ENCODE results near the gene SLC25A47.
"Not testable (repeated sequence)": the region's sequence is repeated elsewhere in the genome, so short reads cannot be mapped to it uniquely, and the experiment has no call there.

The SLC25A47 gene

GRCh38 chr14:100306101-100306997, 16.8 kb upstream of the SLC25A47 start, which contains the start of gene SLC25A29:
Gene SLC25A29, minus strand, starts transcription at chr14:100306444. Its CDS starts 212 bp downstream, at chr14:100306232.
- peak; percentile 87 for DNase-seq

GRCh38 chr14:100306998-100307765, 16.0 kb upstream of the SLC25A47 start:
- no peak for DNase-seq

GRCh38 chr14:100307766-100308426, 15.2 kb upstream of the SLC25A47 start:
- DNase-seq, result peak; percentile 31

GRCh38 chr14:100308427-100308792, 14.7 kb upstream of the SLC25A47 start:
- not testable (repeated sequence) for DNase-seq

GRCh38 chr14:100309028-100309737, 14.0 kb upstream of the SLC25A47 start:
- DNase-seq, result no peak

GRCh38 chr14:100312110-100312876, 10.8 kb upstream of the SLC25A47 start:
- DNase-seq, result not testable (repeated sequence)

DNA sequence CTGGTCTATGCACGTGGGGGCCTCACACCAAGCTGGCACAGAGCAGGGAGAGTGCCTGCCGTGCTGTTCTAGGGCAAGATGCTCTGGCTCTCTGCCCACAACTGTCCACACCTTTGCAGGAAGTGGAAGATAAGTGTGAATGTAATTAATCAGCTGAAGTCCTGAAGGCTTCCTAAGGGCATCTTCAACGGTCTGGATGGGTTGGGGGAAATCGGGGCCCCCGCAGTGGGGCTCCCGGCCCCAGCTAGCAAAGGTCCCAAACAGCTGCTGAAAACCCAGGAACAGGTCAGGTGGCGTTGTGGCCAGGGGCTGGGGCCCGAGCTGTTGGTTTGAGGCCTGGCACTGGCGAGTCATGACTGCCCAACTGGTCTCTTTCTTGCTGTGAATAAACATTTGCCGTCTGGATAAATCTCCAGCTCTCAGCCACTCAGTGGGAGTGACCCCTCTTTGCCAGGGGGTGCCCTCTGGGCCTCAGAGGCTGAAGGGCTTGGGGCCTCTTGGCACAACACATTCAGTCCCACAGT, 10.2 kb upstream of the SLC25A47 start:
- DNase-seq, result no peak

DNA sequence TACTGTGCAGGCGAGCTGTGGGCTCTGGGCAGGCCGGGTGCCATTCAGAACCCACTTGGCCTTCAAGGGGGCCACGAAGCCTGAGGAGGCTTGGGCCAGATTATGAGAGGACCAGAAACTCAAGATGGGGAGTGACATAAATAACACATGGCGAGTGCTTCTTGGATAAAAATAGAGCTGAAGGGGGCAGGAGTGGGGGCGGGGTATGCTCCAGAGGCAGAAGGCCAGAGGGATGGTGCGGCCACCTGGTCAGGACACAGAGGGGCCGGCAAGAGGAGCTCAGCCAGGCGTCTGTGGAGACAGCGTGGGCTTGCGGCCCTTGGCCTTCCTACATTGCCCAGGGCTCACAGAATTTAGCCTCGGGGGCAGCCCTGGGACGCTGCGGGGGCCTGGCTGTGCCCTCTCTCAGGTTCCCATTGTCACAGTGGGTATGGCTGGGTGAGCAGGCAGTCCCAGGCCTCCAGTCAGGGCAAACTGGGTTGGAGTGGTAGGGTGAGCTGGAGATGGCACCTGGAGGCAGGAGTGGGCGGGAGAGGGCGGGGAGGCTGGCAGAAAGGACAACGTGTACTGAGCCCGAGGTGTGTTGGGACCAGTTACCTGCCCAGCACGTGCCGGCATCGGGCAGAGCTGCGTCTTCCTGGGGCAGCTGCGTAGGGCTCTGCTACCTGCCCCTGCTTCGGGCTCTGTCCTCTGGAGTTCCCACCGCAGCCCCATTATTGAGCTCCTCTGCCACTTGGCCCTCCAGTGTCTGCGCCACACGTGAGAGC, 9.5 kb upstream of the SLC25A47 start:
- DNase-seq, result no peak

- DNase-seq, result no peak
Observed at GRCh38 chr14:100314724-100315123, 8.4 kb upstream of the SLC25A47 start.

DNA sequence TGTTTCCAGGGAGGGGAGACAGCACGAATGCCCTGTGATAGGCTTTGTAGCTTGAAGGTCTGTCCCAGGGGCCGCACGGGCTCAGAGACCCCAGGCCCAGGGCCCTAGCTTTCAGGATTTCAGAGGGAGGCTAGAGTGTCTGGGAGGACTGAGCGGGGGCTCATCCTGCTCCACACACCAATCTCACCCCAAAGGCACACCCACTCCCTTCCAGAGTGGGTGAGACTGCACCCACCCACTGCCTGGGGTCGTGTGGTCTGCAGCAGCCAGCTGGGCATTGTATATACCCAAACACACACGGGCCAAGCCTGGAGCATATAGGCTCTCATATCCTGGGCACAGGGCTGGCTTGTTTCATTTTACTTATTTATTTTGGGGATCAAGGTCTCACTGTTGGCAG, 5.8 kb upstream of the SLC25A47 start:
- DNase-seq, result no peak

DNA sequence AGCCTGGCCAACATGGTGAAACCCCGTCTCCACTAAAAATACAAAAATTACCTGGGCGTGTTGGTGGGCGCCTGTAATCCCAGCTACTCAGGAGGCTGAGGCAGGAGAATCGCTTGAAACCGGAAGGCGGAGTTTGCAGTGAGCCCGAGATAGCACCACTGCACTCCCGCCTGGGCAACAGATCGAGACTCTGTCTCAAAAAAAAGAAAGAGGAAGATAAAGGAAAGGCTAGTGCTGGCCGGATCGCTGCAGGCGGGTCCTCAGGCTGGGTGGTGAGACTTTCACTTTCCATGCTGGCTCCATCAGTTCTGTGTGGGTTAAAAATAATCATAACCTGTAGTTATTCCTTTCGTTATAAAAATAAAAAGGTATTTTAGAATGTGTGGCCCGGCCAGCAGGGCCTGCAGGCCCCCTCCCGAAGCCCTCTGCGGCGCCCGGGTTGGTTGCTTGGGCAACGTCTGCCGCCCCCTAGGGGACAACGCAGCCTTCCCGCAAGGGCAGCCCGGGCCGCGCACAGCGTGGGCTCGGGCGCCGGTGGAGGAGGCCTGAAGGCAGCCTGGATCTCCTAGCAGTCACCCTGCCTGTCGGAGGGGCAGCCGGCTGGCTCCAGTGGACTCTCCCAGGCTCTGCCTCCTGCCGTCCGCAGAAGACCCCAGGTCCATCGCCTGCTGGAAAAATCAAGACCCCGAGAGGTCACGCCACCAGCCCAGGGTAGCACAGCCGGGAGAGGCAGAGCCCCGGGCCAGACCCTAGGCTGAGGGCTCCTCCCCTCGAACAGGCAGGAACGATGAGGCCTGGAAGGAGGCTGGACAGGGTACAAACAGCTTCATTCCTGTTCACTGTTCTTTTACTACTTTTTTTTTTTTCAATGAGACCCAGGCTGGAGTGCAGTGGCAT, 5.0 kb upstream of the SLC25A47 start:
- no peak for DNase-seq

DNA sequence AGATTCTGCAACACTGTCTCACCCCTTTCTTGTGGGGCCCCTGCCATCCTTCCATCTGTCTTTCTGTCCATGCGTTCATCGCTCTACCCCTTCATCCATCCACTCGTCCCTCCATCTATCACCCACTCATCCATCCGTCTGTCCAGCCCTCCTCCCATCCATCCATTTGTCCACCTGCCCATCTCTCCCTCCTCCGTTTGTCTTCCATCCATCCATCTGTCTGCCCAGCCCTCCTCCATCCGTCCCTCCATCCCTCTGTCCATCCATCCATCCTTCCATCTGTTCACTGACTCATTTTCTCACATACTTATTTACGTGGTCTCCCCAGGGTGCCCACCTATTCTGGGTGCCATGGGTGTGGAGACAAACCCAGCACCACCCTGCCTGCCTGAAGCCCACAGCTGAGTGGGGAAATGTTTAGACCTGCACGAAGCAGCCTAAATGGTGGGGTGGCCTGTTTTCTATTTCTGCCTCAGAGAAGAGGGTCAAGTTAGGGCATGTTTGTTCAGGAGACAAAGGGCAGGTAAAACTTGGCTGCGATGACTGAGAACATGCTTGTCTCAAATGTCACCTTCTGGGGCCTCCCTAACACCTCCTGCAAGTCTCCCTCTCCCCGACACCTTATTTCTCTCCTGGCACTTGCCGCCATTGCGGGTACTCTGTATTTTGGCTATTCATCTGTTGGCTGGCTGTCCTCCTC, 2.8 kb upstream of the SLC25A47 start:
- DNase-seq, result no peak

- no peak for DNase-seq
Observed at GRCh38 chr14:100321473-100322137, 1.5 kb upstream of the SLC25A47 start.

DNA sequence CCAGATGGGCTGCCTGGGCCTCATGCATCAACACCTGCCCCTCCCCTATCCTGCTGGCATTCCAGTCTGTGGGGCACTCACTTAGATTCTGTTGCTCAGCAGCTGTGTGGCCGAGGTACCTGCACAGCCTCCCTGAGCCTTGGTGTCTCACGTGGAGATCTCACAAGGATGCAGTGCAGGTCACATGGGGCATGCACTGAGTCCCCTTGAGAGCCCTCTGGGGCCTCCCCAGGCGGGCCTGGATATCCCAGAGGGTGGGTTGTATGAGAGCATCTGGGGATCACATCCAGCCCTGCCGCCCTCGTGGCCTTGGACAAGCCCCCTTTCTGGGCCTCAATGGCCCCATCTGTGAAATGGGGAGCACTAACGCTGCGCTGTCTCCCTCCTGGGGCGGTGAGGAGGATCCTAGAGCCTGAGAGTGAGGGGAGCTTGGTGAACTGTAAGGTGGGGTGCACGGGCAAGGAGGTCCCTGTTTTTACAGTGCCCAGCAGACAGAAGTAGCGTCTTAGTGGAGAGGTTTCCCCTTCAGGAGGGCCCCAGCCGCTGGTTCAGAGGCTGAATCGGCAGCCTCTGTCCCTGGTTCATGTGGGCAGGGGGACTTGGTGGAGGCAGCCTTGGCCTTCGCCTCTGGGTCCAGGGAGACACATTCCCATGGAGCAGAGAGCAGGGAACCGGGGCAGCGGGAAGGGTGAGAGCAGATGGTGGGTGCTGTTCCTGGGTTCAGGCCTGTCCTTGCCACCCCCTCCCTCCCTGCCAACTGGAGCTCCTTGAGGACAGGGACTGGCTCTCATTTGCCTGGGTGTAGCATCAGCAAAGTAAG, 791 bp upstream of the SLC25A47 start:
- no peak for DNase-seq

DNA sequence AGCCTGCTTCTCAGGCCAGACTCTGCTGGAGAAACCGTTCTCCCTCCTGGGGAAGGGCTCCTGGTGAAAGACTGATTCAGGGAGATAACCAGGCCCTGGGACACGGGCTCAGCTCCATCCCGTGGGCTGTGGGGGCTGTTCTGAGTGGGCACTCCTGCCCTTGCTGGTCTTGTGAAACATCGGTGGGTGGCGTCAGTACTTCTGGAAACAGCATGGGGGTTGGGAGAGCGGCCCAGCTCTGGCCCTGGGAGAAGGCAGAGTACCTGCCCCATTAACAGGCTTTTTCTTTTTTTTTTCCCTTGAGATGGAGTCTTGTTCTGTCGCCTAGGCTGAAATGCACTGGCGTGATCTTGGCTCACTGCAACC, 786 bp downstream of the SLC25A47 start:
- DNase-seq, result no peak

- no peak for DNase-seq
Observed at GRCh38 chr14:100325231-100325632, 2.1 kb downstream of the SLC25A47 start.

- no peak for DNase-seq
Observed at GRCh38 chr14:100325958-100326357, 2.8 kb downstream of the SLC25A47 start.

GRCh38 chr14:100327128-100327527, 4.0 kb downstream of the SLC25A47 start:
- DNase-seq, result no peak

Measured in NCI-H1694 treated with DMSO at 0.1 percent for 48 hours (cell line).